DND-41 (cell line): Measurements from ENCODE around the gene EMSY.

Source experiments
- CTCF ChIP-seq: IDR thresholded peaks from 2 replicates; pipeline ENCODE4 v1.5.1; 2012; ENCODE audit warnings: borderline replicate concordance, low read length, moderate library complexity, mild to moderate bottlenecking; ENCODE audit not compliant: poor library complexity, severe bottlenecking; ENCODE audit errors: extremely low read depth
- EZH2 ChIP-seq: IDR thresholded peaks from 3 replicates; pipeline ENCODE4 v1.6.1; 2012; ENCODE audit warnings: borderline replicate concordance, low read depth, mild to moderate bottlenecking, moderate library complexity, low read length, inconsistent platforms; ENCODE audit not compliant: severe bottlenecking

GRCh38 chr11:76480241-76480640 is 35.4 kb downstream of the EMSY start:
- TF ChIP-seq CTCF (no peak), EZH2 (no peak)
